GM12892 (cell line): ENCODE measurements around the gene MYO1D.

ENCODE experiments used
- POLR2A ChIP-seq: IDR thresholded peaks from 2 replicates; pipeline ENCODE4 v1.6.1; 2011; ENCODE audit warnings: low read depth, low read length, control low read depth
- POLR2AphosphoS5 ChIP-seq: IDR thresholded peaks from 2 replicates; pipeline ENCODE4 v1.6.1; 2011; ENCODE audit warnings: low read depth, low read length, control low read depth
- TAF1 ChIP-seq: IDR thresholded peaks from 2 replicates; pipeline ENCODE4 v1.6.1; 2011; ENCODE audit warnings: low read depth, mild to moderate bottlenecking, control low read depth, low read length, borderline replicate concordance

DNA sequence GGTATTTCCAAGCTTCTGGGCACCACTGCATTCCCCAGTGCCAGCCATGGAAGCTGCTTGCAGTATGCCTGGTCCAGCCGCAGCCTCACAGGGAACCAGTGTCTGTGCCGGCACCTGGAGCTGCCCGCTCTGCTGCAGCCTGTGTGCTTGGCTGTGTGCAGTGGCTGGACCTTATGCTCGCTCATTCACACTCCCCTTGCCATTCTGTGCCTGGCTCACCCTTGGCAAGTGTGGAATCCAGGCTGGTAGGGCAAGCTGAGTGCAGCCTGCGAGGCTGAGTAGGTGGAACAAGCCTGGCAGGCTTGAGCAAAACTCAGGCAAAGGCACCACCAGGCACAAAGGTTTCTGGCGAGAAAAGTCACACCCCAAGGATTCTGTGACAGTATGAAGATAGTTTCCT, 144.0 kb downstream of the MYO1D start:
- TF ChIP-seq POLR2A (no peak), POLR2AphosphoS5 (no peak), TAF1 (no peak)
